GM18868 (cell line): ENCODE measurements around the gene FANCC.

Source experiments
- ATAC-seq: cut with Tn5 transposase; IDR thresholded peaks from one replicate; pipeline ENCODE4 v1.9.1; 2021; ENCODE audit warnings: mild to moderate bottlenecking, moderate library complexity; ENCODE audit not compliant: unreplicated experiment

FANCC gene

DNA sequence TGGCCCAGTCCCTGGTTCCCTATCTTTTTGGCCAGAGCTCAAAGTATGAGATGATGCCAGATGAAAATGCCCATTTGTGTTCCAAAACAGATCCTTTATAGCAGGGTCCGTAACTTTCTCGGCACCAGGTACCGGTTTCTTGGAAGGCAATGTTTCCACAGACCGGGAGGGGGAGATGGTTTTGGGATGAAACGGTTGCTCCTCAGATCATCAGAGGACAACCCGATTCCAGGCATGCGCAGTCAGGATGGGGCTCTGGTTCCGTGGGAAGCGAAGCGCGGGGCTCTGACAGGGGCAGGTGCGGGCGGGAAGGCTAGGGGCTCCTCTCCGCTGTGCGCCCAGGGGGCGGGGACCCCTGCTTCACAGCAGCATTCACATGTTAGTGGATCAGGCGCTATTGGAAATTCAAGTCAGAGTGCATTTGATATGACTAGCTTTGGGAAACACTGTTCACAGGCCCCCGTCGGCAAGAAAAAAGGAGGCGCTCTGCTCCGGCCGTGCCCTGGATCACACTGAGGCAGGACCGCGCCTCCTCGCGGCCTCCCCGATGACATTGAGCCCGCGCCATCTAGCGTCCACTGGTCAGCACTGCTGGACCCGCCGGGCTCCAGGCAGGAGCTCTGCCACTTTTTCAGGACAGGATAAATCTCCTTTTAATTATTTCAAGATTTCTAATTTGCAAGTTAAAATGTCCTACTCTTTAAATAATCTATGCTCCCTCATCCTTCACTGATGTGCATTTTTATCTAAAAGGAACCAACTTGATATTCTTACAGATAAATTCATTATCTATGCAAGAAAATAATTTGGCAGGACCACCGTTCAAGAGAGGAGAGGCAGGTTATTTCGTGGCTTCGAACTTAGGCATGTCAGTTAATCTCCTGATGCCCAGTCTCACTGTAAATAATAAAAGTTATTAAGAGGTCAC lies 190.0 kb downstream of the FANCC start:
- ATAC-seq, result peak; percentile 70

- no peak for ATAC-seq
These were observed 190.8 kb downstream of the FANCC start for GRCh38 chr9:95126739-95127138.

GRCh38 chr9:95125652-95126051 lies 191.9 kb downstream of the FANCC start:
- ATAC-seq, result no peak

- no peak for ATAC-seq
These were observed 192.7 kb downstream of the FANCC start for GRCh38 chr9:95124582-95125367.

DNA sequence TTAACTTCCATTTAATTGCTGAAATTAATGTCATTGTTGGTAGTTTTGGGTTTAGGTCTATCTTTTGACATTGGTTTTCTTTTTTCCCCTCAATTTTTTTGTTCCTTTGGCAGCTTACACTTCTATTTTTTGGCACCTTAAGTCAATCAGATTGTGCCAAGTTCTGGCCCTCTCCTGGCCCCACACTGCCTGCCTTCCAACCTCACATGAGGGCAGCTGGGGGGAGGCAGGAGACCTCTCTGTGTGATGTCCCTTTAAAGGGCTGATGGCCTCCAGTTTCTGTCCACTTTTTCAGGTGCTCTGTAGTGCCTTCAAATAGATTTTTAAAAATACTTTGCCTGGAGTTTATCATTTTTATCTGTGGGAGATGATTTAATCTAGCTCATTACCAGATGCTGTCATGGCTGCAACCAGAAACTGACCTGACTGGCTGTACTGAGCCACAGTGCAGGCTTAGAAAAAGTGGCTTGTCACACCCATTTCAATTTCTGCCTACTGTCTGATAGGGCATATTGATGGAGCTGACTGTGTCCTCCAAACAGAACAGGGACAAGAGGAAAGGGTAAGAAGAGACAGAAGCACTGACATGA lies 196.6 kb downstream of the FANCC start:
- no peak for ATAC-seq

DNA sequence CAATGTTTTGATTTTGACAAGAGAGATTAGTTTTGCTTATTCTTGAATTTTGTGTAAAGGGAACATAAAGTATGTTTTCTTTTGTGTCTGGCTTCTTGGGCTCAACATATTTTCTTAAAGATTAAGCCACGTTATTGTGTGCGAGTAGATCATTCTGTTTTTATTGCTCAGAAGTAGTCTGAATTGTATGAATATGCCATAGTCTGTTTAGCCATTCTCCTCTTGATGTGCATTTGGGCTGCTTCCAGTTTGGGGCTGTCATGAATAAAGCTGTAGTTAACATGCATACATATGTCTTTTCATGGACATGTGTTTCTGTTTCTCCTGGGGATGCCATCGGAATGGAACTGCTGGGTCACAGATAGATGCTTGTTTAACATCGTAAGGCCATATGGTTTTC lies 198.9 kb downstream of the FANCC start:
- ATAC-seq, result no peak

DNA sequence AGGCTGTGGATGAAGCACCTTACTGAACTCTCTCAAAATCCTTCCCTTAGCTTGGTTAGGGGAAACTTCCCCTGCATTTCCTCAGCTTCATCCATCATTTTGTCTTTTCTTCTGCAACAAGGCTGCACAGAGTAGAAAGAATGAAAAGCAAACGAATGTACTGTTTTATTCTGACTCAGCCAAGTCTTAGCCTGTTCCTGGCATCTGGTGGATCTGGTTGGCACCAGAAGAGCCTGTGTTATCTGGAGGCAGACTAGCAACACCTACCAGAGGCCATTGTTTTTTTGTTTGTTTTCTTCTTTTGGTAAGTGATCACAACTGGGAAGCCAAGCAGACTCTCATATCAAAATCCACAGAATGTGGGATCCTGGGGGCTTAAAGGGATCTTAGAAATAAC lies 200.7 kb downstream of the FANCC start:
- ATAC-seq, result no peak

GRCh38 chr9:95116002-95116807 lies 201.3 kb downstream of the FANCC start:
- no peak for ATAC-seq

DNA sequence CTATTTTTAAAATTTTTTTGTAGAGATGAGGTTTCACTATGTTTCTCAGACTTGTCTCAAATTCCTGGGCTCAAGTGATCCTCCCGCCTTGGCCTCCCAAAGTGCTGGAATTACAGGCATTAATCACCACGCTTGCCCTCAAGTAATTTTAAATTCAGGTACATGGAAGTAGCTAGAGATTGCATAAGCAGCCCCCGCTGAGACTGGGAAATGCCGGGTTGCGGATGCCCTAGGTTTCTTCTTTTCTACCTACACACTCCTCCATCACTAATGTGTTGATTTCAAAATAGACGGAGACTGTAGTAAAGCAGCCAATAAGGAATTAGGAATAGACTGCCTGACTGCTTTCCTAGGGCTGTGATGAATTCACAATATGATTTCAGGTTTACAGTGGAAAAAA lies 202.4 kb downstream of the FANCC start:
- no peak for ATAC-seq

GRCh38 chr9:95112436-95113280 lies 204.9 kb downstream of the FANCC start:
- ATAC-seq, result no peak

DNA sequence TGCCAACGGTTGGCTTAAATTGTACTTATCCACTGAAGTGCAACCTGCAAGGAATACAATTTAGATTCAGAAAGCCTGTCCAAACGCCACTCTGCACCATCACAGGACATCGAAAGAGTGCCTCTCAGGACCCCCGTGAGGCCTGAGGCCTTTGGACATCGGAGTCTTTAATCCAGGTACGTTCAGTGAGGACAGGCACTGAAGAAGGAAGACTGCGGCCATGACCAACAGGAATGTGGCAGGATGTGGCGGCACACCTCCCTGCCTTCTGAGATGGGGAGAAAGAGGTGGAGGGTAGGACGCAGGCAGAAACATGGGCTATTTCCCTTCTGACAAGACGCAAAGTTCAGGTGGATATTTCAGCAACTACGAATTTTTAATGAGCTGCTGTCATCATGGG lies 205.8 kb downstream of the FANCC start:
- ATAC-seq, result no peak

DNA sequence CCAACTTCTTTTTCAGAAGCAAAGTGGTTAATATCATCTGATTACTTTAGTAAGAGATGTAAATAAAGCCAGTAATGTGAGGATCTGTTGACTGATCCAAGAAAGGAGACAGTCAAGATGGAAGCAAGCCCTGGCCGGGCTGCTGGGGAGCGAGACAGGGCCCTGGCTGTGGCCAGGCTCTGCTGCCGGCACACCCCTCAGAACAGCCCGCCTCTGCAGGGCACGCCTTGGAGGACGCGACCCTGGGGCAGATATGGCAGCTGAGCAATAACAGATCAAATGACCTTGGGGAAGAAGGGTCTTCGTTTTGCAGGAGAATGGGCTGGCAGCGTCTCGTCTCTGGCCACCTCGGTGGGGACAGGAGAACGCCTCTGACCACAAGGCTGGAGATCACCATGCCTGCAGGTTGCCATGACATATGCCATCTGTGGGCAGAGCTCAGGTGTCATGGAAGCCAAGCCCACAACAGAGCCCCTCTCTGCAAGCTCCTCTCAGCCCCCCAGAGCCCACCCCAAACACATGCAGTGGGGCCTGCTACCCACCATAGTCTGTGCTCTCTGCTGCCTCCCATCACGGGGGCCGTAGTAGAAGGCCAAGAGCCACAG lies 206.5 kb downstream of the FANCC start:
- ATAC-seq, result no peak

DNA sequence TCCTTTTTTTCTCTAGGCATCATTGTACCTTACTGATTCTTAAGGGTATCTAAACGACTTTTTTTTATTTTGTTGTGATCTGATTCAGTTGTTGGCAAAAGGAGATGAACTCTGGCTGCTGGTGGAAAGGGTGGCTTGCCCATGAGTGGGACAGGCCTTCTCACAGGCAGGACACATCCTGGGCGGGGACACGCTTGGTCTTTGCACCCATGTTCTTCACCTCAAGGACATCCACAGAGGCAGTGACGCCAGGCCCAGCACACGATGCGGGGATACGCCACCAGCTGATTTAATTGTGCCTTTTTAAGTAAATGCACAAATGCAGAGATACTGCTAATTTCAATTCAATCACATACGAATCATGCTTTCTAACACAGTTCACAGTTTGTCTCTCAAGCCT lies 208.1 kb downstream of the FANCC start:
- no peak for ATAC-seq

DNA sequence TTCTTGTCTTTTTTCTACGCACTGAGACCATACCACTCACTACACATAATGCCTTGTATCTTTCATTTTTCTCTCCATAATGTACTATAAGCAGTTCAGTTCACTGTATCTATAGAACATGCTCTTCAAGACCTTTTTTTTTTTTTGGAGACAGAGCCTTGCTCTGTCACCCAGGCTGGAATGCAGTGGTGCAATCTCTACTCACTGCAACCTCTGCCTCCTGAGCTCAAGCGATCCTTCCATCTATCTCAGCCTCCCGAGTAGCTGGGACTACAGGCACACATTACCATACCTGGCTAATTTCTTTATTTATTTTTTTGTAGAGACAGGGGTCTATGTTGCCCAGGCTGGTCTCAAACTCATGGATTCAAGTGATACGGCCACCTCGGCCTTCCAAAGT lies 208.7 kb downstream of the FANCC start:
- ATAC-seq, result no peak

DNA sequence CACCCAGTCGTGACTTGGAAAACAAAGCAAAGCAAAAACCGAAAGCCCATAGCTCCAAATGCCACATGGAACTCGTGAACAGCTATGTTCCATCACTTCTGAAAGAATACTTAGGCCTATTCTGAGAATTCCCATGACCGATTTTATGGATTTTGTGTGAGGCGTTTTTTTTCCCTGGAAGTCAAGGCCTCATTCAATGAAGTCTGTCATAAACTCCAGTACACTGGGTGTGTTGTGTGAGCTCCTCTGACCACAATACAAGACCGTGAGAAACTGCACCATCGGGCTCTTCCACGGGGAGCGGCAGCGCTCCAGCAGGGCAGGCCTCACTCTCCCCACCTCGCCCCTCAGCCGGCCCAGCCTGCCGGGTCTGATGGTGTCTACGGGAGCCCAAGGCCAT lies 209.5 kb downstream of the FANCC start:
- no peak for ATAC-seq

DNA sequence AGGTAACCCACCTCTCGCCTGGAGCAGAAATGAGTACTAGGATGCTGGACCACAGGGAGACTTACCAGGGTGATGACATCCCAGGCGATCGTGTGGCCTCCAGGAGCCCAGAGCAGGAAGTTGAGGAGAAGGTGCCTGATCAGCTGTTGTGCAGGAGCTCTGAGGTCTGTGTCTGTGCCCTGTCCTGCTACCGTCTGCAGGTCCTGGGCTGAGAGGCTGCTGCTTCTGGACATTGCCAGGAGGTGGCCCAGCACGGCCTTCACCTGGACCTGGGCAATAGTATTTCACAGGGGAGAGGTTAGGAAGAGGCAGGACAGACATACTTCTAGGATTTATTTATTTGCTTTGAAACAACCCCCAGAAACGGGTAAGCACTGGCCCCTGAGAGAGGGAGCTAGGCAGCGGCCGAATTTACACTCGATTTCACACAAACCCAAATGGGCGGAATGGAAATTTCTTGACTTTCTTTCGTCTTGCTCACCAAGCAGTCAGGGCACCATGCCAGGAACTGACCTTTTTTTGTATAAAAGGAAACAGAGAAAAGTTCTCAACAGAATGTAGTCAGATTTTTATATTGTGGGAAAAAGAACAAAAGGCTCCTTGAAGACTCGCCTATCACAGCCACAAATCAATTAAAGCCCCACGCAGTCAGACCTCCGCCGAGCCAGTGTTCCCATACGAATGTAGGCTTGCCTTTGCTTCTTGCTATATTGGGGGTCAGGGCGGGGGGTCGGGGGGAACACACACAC lies 210.3 kb downstream of the FANCC start:
- ATAC-seq, result no peak

DNA sequence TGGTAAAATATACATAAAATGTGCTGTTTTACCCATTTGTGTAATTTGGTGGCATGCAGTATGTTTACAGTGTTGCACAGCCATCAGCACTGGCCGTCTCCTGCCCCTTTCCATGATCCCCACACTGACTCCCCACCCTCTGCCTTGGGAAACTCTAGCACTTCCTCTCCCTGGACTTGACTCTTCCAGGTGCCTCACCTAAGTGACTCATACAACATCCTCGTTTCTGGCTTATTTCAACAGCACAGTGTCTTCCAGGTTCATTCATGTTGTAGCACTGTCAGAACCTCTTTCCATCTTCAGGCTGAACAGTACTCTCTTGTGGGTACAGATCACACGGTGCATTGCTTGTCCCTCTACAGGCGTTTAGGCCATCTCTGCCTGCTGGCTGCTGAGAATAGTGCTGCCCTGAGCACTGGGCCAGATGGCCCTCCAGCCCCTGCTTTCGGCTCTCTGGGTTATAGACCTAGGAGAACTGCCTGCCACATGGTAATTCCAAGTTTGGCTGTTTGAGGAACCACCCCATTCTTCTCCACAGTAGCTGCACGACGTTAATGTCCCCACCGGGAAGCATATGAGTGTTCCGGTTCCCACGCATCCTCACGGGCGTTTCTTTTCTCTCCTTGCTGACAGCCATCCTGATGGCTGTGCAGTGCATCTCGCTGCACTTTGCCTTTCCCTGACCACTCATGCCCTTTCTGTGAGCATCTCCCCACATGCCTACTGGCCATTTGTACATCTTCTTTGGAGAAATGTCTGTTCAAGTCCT lies 211.8 kb downstream of the FANCC start:
- ATAC-seq, result no peak

DNA sequence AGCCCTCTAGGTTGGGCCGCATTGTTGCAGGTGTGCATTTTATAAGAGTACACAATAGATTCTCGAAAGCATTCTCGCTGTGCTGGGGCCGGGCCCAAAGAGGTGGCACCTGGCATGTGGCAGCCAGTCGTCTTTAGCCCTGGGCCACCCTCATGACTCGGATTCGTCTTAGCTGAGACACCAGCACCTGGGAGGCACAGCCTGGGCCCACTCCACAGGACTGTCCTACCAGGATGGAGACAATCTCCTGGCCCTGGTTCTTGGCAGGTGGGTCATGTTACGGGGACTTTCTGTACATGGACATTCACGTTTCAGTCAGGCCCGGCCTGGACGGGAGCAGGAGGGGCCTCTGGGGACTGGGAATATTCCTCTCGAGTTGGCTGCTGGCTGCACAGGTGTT lies 212.5 kb downstream of the FANCC start:
- no peak for ATAC-seq
